KMS-11 (cell line): ENCODE data around the gene C14orf180.

Experiments used
- H2AFZ ChIP-seq: fragments of 200-600 bp; sonication (generic); 2 replicates; pipeline ENCODE4 v1.6.1; 2016; ENCODE audit warnings: antibody characterized with exemption, mixed run types, low read depth
- H3K27ac ChIP-seq: fragments of 200-600 bp; sonication (generic); 2 replicates; pipeline ENCODE4 v1.6.1; 2016; ENCODE audit warnings: mild to moderate bottlenecking, mixed run types
- H3K27me3 ChIP-seq: fragments of 200-600 bp; sonication (generic); 2 replicates; pipeline ENCODE4 v1.6.1; 2017; ENCODE audit warnings: mild to moderate bottlenecking, low read depth, mixed run types, moderate library complexity; ENCODE audit not compliant: insufficient read depth
- H3K36me3 ChIP-seq: fragments of 200-600 bp; sonication (generic); 2 replicates; pipeline ENCODE4 v1.6.1; 2017; ENCODE audit warnings: mild to moderate bottlenecking, mixed run types; ENCODE audit not compliant: insufficient read depth
- H3K4me1 ChIP-seq: fragments of 200-600 bp; sonication (generic); 2 replicates; pipeline ENCODE4 v1.6.1; 2016; ENCODE audit warnings: mild to moderate bottlenecking, low read depth, mixed run types; ENCODE audit not compliant: poor library complexity, severe bottlenecking
- H3K4me2 ChIP-seq: fragments of 200-600 bp; sonication (generic); 2 replicates; pipeline ENCODE4 v1.7.0; 2016; ENCODE audit warnings: mild to moderate bottlenecking, mixed run types
- H3K4me3 ChIP-seq: fragments of 200-600 bp; sonication (generic); IDR thresholded peaks from 2 replicates; pipeline ENCODE4 v1.6.1; 2017; ENCODE audit warnings: low read depth, low read length, mixed read lengths; ENCODE audit not compliant: insufficient read depth
- H3K79me2 ChIP-seq: fragments of 200-600 bp; sonication (generic); 2 replicates; pipeline ENCODE4 v1.6.1; 2016; ENCODE audit warnings: low read depth, mixed run types; ENCODE audit not compliant: insufficient read depth
- H3K9ac ChIP-seq: fragments of 200-600 bp; sonication (generic); 2 replicates; pipeline ENCODE4 v1.6.1; 2016; ENCODE audit warnings: mild to moderate bottlenecking, mixed run types
- H4K20me1 ChIP-seq: fragments of 200-600 bp; sonication (generic); 2 replicates; pipeline ENCODE4 v1.6.1; 2016; ENCODE audit warnings: mild to moderate bottlenecking, mixed run types; ENCODE audit not compliant: insufficient read depth
- CTCF ChIP-seq: fragments of 200-600 bp; sonication (generic); conservative IDR thresholded peaks from 2 replicates; pipeline ENCODE4 v1.6.1; 2017; ENCODE audit warnings: low read depth, mild to moderate bottlenecking, antibody characterized with exemption, low read length, moderate library complexity, mixed read lengths

The C14orf180 gene

GRCh38 chr14:104572668-104573067 lies 6.9 kb upstream of the C14orf180 start:
- H3K4me2 ChIP-seq, result no peak overlapping the region
- no peaks in the 10 kb centered on the region for H3K4me1 ChIP-seq
- H3K27ac ChIP-seq, result no peak overlapping the region
- no peaks in the 10 kb centered on the region for H3K79me2 ChIP-seq
- peaks cover 56% of the 10 kb centered on the region for H3K27me3 ChIP-seq
- no peaks in the 10 kb centered on the region for H3K36me3 ChIP-seq
- H2AFZ ChIP-seq, result no peak overlapping the region
- no peak for TF ChIP-seq CTCF
- no peak overlapping the region for H3K9ac ChIP-seq
- no peaks in the 10 kb centered on the region for H4K20me1 ChIP-seq
- H3K4me3 ChIP-seq, result no peak overlapping the region

- H4K20me1 ChIP-seq, result no peaks in the 10 kb centered on the region
- no peak overlapping the region for H2AFZ ChIP-seq
- H3K79me2 ChIP-seq, result no peaks in the 10 kb centered on the region
- no peak overlapping the region for H3K4me2 ChIP-seq
- H3K36me3 ChIP-seq, result no peaks in the 10 kb centered on the region
- TF ChIP-seq CTCF, result no peak
- no peak overlapping the region for H3K9ac ChIP-seq
- no peak overlapping the region for H3K27ac ChIP-seq
- no peak overlapping the region for H3K4me3 ChIP-seq
- peaks cover 53% of the 10 kb centered on the region for H3K27me3 ChIP-seq
- H3K4me1 ChIP-seq, result no peaks in the 10 kb centered on the region
Observed at GRCh38 chr14:104573930-104574329, 5.6 kb upstream of the C14orf180 start.

GRCh38 chr14:104574536-104574935 lies 5.0 kb upstream of the C14orf180 start:
- no peaks in the 10 kb centered on the region for H3K36me3 ChIP-seq
- H3K27me3 ChIP-seq, result peaks cover 50% of the 10 kb centered on the region
- H4K20me1 ChIP-seq, result no peaks in the 10 kb centered on the region
- H3K27ac ChIP-seq, result no peak overlapping the region
- no peak for TF ChIP-seq CTCF
- no peak overlapping the region for H3K4me3 ChIP-seq
- no peaks in the 10 kb centered on the region for H3K79me2 ChIP-seq
- H3K4me2 ChIP-seq, result no peak overlapping the region
- no peak overlapping the region for H2AFZ ChIP-seq
- H3K9ac ChIP-seq, result no peak overlapping the region
- H3K4me1 ChIP-seq, result no peaks in the 10 kb centered on the region

GRCh38 chr14:104574978-104575583 lies 4.5 kb upstream of the C14orf180 start:
- Histone ChIP-seq H3K79me2 (no peaks in the 10 kb centered on the region), H3K27ac (no peak overlapping the region), H4K20me1 (no peaks in the 10 kb centered on the region), H3K4me1 (no peaks in the 10 kb centered on the region), H3K9ac (no peak overlapping the region), H3K27me3 (peaks cover 55% of the 10 kb centered on the region), H3K36me3 (no peaks in the 10 kb centered on the region), H3K4me3 (no peak overlapping the region), H3K4me2 (no peak overlapping the region), H2AFZ (no peak overlapping the region)
- TF ChIP-seq CTCF, result no peak
